Stimulated activated CD8-positive, alpha-beta memory T cell treated with anti-CD3 and anti-CD28 coated beads, Interleukin-7, amount 100 ng/mL, for 4 hours (primary cell): Measurements from ENCODE around the gene ABHD17B.

Experiments used
- DNase-seq, 2 donors: peaks; one replicate each; pipeline ENCODE4 v3.0.0-alpha.2; 2020; ENCODE audit warnings: low read depth in 2 of 2

The ABHD17B gene

GRCh38 chr9:71819115-71819739 lies 91.8 kb downstream of the ABHD17B start:
- DNase-seq: no peak

- DNase-seq: no peak
Observed at GRCh38 chr9:71816916-71817451, 94.0 kb downstream of the ABHD17B start.
